Panc1 (cell line): ENCODE results near the gene ATG4A.

Experiments
- CTCF ChIP-seq: fragments of 450-650 bp; IDR thresholded peaks from 2 replicates; pipeline ENCODE4 v1.5.1; 2017; ENCODE audit warnings: mild to moderate bottlenecking
- POLR2AphosphoS5 ChIP-seq: IDR thresholded peaks from 2 replicates; pipeline ENCODE4 v1.6.1; 2012; ENCODE audit warnings: mild to moderate bottlenecking, low read depth, low read length, moderate library complexity
- REST ChIP-seq, 2 experiments: IDR thresholded peaks; 2 replicates each; pipeline ENCODE4 v1.6.1; 2011 to 2012; ENCODE audit warnings: low read depth in 2 of 2, control low read depth in 1 of 2, low read length in 1 of 2, mild to moderate bottlenecking in 1 of 2, moderate library complexity in 1 of 2; ENCODE audit not compliant: insufficient read depth in 1 of 2
- SIN3A ChIP-seq: IDR thresholded peaks from 2 replicates; pipeline ENCODE4 v1.6.1; 2012; ENCODE audit warnings: low read depth, mild to moderate bottlenecking, low read length, moderate library complexity, borderline replicate concordance; ENCODE audit not compliant: insufficient read depth
- TCF7L2 ChIP-seq: IDR thresholded peaks from 2 replicates; pipeline ENCODE4 v1.6.1; 2011; ENCODE audit warnings: mild to moderate bottlenecking, low read depth, low read length, inconsistent platforms

- TF ChIP-seq CTCF (no peak), TCF7L2 (no peak), SIN3A (no peak), POLR2AphosphoS5 (no peak), REST (IDR thresholded peaks at IDR 0.05; ENCODE audit: insufficient read depth in 1 of 2, low read depth in 2 of 2, low read length in 1 of 2) (no peak)
These were observed 10.5 kb upstream of the ATG4A start for GRCh38 chrX:108081110-108081509.
